EL (cell line): ENCODE results near the gene FANK1.
A peak's percentile ranks its signal among the peaks of the same experiment; 100 is the strongest.
"Not testable (repeated sequence)": the region's sequence is repeated elsewhere in the genome, so short reads cannot be mapped to it uniquely, and the experiment has no call there.

ENCODE experiments used
- DNase-seq: peaks from one replicate; pipeline ENCODE4 v3.0.0-alpha.2; 2016

The FANK1 gene

GRCh38 chr10:125892402-125892801 is 4.0 kb upstream of the FANK1 start:
- not testable (repeated sequence) for DNase-seq

GRCh38 chr10:125894176-125894575 is 2.2 kb upstream of the FANK1 start:
- not testable (repeated sequence) for DNase-seq

GRCh38 chr10:125895130-125896087 is 955 bp upstream of the FANK1 start:
- peak; percentile 68 for DNase-seq

GRCh38 chr10:125897317-125897716 is 953 bp downstream of the FANK1 start:
- DNase-seq, result not testable (repeated sequence)

- not testable (repeated sequence) for DNase-seq
Measured at GRCh38 chr10:125900963-125901362, 4.6 kb downstream of the FANK1 start.

GRCh38 chr10:125903135-125903640 is 6.8 kb downstream of the FANK1 start:
- DNase-seq, result peak; percentile 5

- not testable (repeated sequence) for DNase-seq
Measured at GRCh38 chr10:125905069-125905994, 9.0 kb downstream of the FANK1 start.

GRCh38 chr10:125907598-125907997 is 11.2 kb downstream of the FANK1 start:
- not testable (repeated sequence) for DNase-seq

- DNase-seq, result not testable (repeated sequence)
Measured at GRCh38 chr10:125908813-125909212, 12.4 kb downstream of the FANK1 start.

GRCh38 chr10:125909491-125909890 is 13.1 kb downstream of the FANK1 start:
- not testable (repeated sequence) for DNase-seq

GRCh38 chr10:125911145-125911544 is 14.8 kb downstream of the FANK1 start:
- DNase-seq, result no peak

GRCh38 chr10:125911990-125912389 is 15.6 kb downstream of the FANK1 start:
- DNase-seq, result no peak

GRCh38 chr10:125913277-125913676 is 16.9 kb downstream of the FANK1 start:
- not testable (repeated sequence) for DNase-seq

GRCh38 chr10:125916977-125917376 is 20.6 kb downstream of the FANK1 start:
- no peak for DNase-seq

GRCh38 chr10:125917704-125918361 is 21.5 kb downstream of the FANK1 start:
- DNase-seq, result not testable (repeated sequence)

- not testable (repeated sequence) for DNase-seq
Measured at GRCh38 chr10:125921643-125922306, 25.4 kb downstream of the FANK1 start.

- DNase-seq, result no peak
Measured at GRCh38 chr10:125925262-125925834, 29.0 kb downstream of the FANK1 start.

- no peak for DNase-seq
Measured at GRCh38 chr10:125926247-125926646, 29.9 kb downstream of the FANK1 start.

- not testable (repeated sequence) for DNase-seq
Measured at GRCh38 chr10:125927265-125927664, 30.9 kb downstream of the FANK1 start.

- no peak for DNase-seq
Measured at GRCh38 chr10:125928928-125929585, 32.7 kb downstream of the FANK1 start.

- DNase-seq, result no peak
Measured at GRCh38 chr10:125929618-125930017, 33.3 kb downstream of the FANK1 start.
